GM23338 (cell line): ENCODE measurements around the gene CCN5. TPM values are rescaled to one million over a fixed set of nuclear protein-coding genes. Genes with fewer than 3 reads are reported as not detected.

ENCODE experiments used
- ATAC-seq: fragments of 200-7000 bp; cut with Tn5 transposase; 3 replicates; pipeline ENCODE4 v1.9.1; 2020
- DNase-seq: peaks from one replicate; pipeline ENCODE4 v3.0.0-alpha.2; 2015; ENCODE audit warnings: low spot score
- H2AFZ ChIP-seq: fragments of 200-600 bp; sonication (generic); 2 replicates; pipeline ENCODE4 v1.8.0; 2016; ENCODE audit warnings: antibody characterized with exemption, mild to moderate bottlenecking, moderate library complexity
- H3F3A ChIP-seq: fragments of 200-600 bp; sonication (generic); replicated peaks from 2 replicates; pipeline ENCODE4 v1.8.0; 2017; ENCODE audit warnings: antibody characterized with exemption, mixed run types, low read depth
- H3K27ac ChIP-seq: fragments of 200-600 bp; sonication (generic); 2 replicates; pipeline ENCODE4 v1.6.1; 2016; ENCODE audit warnings: low read depth
- H3K27me3 ChIP-seq: fragments of 200-600 bp; sonication (generic); 2 replicates; pipeline ENCODE4 v1.8.0; 2016; ENCODE audit warnings: mild to moderate bottlenecking, mixed run types, moderate library complexity; ENCODE audit not compliant: insufficient read depth
- H3K36me3 ChIP-seq: fragments of 200-600 bp; sonication (generic); 2 replicates; pipeline ENCODE4 v1.8.0; 2016; ENCODE audit warnings: mild to moderate bottlenecking; ENCODE audit not compliant: insufficient read depth
- H3K4me1 ChIP-seq: fragments of 200-600 bp; sonication (generic); 2 replicates; pipeline ENCODE4 v1.8.0; 2016; ENCODE audit warnings: mild to moderate bottlenecking, moderate library complexity; ENCODE audit not compliant: insufficient read depth
- H3K4me2 ChIP-seq: fragments of 200-600 bp; sonication (generic); 2 replicates; pipeline ENCODE4 v1.7.1; 2017; ENCODE audit warnings: mixed run types
- H3K4me3 ChIP-seq: fragments of 200-600 bp; sonication (generic); 2 replicates; pipeline ENCODE4 v1.6.1; 2016; ENCODE audit warnings: mixed run types
- H3K79me2 ChIP-seq: fragments of 200-600 bp; sonication (generic); replicated peaks from 2 replicates; pipeline ENCODE4 v1.8.0; 2017; ENCODE audit warnings: mild to moderate bottlenecking; ENCODE audit not compliant: insufficient read depth
- H3K9me2 ChIP-seq: fragments of 200-600 bp; sonication (generic); 2 replicates; pipeline ENCODE4 v1.8.0; 2017; ENCODE audit not compliant: insufficient read depth
- H4K20me1 ChIP-seq: fragments of 200-600 bp; sonication (generic); replicated peaks from 2 replicates; pipeline ENCODE4 v1.8.0; 2017; ENCODE audit warnings: mild to moderate bottlenecking; ENCODE audit not compliant: insufficient read depth
- H3K27ac Mint-ChIP-seq: 2 replicates; pipeline ENCODE4 v1.8.0; 2020; ENCODE audit warnings: inconsistent platforms, mild to moderate bottlenecking, moderate library complexity, mixed read lengths
- H3K27me3 Mint-ChIP-seq: 3 replicates; pipeline ENCODE4 v1.8.0; 2022; ENCODE audit warnings: low read depth, mild to moderate bottlenecking, moderate library complexity, mixed read lengths, inconsistent platforms; ENCODE audit not compliant: insufficient read depth, poor library complexity
- H3K36me3 Mint-ChIP-seq: 3 replicates; pipeline ENCODE4 v1.8.0; 2021; ENCODE audit warnings: low read depth, mild to moderate bottlenecking, inconsistent platforms, moderate library complexity, mixed read lengths
- H3K4me1 Mint-ChIP-seq: 3 replicates; pipeline ENCODE4 v1.8.0; 2020; ENCODE audit warnings: mild to moderate bottlenecking, inconsistent platforms, mixed read lengths
- H3K4me3 Mint-ChIP-seq: 3 replicates; pipeline ENCODE4 v1.8.0; 2021; ENCODE audit warnings: moderate library complexity, mild to moderate bottlenecking, inconsistent platforms, mixed read lengths
- H3K9me3 Mint-ChIP-seq: 3 replicates; pipeline ENCODE4 v1.8.0; 2020; ENCODE audit warnings: moderate library complexity, mild to moderate bottlenecking, inconsistent platforms, mixed read lengths
- CREB1 ChIP-seq: fragments of 250-450 bp; sonication (Bioruptor Pico); IDR thresholded peaks from 2 replicates; pipeline ENCODE4 v1.5.0; 2020; ENCODE audit warnings: low read depth, mild to moderate bottlenecking, moderate library complexity
- CTCF ChIP-seq, 2 experiments: fragments of 200-600 bp in 1 of 2; sonication (generic) in 1 of 2; conservative IDR thresholded peaks; 2 replicates each; pipeline versions ENCODE4 v1.5.1 to v1.6.1; 2016 to 2017; ENCODE audit warnings: antibody characterized with exemption in 2 of 2, low read depth in 2 of 2, mild to moderate bottlenecking in 2 of 2, moderate library complexity in 1 of 2
- POLR2AphosphoS5 ChIP-seq: IDR thresholded peaks from 2 replicates; pipeline ENCODE4 v1.6.1; 2016; ENCODE audit warnings: antibody characterized with exemption, low read depth
- ZNF114 ChIP-seq: fragments of 250-450 bp; sonication (Bioruptor Pico); IDR thresholded peaks from 2 replicates; pipeline ENCODE4 v1.5.0; 2020; ENCODE audit warnings: mild to moderate bottlenecking, moderate library complexity
- polyA plus RNA-seq: library from polyadenylated mRNA; unstranded; fragments of >200 nt; fragmentation: Nextera tagmentation; extraction: Ambion mirVana; gene quantifications from 2 replicates; pipeline ENCODE4 v1.2.1, GENCODE V29; 2016
- total RNA-seq: library from RNA; depleted of rRNA; stranded (reverse); fragments of >200 nt; shearing (Covaris generic); gene quantifications from 2 replicates; pipeline ENCODE4 v1.2.3, GENCODE V29; 2014
- TF ChIP-seq, protein P1 (sequence below): fragments of 250-450 bp; sonication (Bioruptor Pico); IDR thresholded peaks from 2 replicates; pipeline ENCODE4 v1.5.0; 2020; ENCODE audit warnings: mild to moderate bottlenecking, moderate library complexity

The CCN5 gene
- total and polyA plus RNA-seq, 2 experiments from 2014 or later: not detected

DNA sequence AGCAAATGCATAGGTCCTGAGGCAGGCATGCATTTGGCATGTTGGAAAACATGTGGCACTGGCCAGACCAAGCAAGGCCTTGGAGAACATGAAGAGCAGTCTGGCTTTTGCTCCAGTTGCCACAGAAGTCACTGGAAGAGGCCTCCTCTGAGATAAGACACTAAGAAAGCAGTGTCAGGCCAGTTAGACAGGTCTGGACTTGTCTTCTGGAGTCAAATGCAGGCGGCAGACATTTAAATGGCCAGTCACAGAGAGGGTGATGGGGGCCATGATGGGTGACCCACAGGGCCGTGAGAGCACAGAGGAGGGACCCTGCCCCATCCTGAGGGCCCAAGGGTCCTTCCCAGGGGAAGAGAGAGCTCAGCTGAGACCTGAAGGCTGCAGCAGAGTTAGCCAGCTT is 36.9 kb upstream of the CCN5 start:
- Histone ChIP-seq H3K79me2 (no peaks in the 10 kb centered on the region), H3K9me2 (no peaks in the 10 kb centered on the region), H3K36me3 (no peaks in the 10 kb centered on the region), H3F3A (no peaks in the 10 kb centered on the region), H3K27ac (no peak overlapping the region), H3K4me2 (no peak overlapping the region), H3K4me3 (no peak overlapping the region), H3K4me1 (no peaks in the 10 kb centered on the region), H4K20me1 (no peaks in the 10 kb centered on the region), H3K27me3 (no peaks in the 10 kb centered on the region), H2AFZ (peak overlapping the region; percentile 99)
- Mint-ChIP-seq H3K36me3 (no peaks in the 10 kb centered on the region), H3K27ac (peak overlapping the region; percentile 83; the same call in 1 of the 2 replicates), H3K27me3 (peaks cover 10% of the 10 kb centered on the region), H3K9me3 (no peaks in the 10 kb centered on the region), H3K4me1 (peaks cover 8% of the 10 kb centered on the region), H3K4me3 (no peak overlapping the region)
- no peak for ATAC-seq
- TF ChIP-seq, protein P1, sequence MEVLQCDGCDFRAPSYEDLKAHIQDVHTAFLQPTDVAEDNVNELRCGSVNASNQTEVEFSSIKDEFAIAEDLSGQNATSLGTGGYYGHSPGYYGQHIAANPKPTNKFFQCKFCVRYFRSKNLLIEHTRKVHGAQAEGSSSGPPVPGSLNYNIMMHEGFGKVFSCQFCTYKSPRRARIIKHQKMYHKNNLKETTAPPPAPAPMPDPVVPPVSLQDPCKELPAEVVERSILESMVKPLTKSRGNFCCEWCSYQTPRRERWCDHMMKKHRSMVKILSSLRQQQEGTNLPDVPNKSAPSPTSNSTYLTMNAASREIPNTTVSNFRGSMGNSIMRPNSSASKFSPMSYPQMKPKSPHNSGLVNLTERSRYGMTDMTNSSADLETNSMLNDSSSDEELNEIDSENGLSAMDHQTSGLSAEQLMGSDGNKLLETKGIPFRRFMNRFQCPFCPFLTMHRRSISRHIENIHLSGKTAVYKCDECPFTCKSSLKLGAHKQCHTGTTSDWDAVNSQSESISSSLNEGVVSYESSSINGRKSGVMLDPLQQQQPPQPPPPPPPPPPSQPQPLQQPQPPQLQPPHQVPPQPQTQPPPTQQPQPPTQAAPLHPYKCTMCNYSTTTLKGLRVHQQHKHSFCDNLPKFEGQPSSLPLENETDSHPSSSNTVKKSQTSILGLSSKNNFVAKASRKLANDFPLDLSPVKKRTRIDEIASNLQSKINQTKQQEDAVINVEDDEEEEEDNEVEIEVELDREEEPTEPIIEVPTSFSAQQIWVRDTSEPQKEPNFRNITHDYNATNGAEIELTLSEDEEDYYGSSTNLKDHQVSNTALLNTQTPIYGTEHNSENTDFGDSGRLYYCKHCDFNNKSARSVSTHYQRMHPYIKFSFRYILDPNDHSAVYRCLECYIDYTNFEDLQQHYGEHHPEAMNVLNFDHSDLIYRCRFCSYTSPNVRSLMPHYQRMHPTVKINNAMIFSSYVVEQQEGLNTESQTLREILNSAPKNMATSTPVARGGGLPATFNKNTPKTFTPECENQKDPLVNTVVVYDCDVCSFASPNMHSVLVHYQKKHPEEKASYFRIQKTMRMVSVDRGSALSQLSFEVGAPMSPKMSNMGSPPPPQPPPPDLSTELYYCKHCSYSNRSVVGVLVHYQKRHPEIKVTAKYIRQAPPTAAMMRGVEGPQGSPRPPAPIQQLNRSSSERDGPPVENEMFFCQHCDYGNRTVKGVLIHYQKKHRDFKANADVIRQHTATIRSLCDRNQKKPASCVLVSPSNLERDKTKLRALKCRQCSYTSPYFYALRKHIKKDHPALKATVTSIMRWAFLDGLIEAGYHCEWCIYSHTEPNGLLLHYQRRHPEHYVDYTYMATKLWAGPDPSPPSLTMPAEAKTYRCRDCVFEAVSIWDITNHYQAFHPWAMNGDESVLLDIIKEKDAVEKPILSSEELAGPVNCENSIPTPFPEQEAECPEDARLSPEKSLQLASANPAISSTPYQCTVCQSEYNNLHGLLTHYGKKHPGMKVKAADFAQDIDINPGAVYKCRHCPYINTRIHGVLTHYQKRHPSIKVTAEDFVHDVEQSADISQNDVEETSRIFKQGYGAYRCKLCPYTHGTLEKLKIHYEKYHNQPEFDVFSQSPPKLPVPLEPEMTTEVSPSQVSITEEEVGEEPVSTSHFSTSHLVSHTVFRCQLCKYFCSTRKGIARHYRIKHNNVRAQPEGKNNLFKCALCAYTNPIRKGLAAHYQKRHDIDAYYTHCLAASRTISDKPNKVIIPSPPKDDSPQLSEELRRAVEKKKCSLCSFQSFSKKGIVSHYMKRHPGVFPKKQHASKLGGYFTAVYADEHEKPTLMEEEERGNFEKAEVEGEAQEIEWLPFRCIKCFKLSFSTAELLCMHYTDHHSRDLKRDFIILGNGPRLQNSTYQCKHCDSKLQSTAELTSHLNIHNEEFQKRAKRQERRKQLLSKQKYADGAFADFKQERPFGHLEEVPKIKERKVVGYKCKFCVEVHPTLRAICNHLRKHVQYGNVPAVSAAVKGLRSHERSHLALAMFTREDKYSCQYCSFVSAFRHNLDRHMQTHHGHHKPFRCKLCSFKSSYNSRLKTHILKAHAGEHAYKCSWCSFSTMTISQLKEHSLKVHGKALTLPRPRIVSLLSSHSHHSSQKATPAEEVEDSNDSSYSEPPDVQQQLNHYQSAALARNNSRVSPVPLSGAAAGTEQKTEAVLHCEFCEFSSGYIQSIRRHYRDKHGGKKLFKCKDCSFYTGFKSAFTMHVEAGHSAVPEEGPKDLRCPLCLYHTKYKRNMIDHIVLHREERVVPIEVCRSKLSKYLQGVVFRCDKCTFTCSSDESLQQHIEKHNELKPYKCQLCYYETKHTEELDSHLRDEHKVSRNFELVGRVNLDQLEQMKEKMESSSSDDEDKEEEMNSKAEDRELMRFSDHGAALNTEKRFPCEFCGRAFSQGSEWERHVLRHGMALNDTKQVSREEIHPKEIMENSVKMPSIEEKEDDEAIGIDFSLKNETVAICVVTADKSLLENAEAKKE: no peak
- no peak for TF ChIP-seq CTCF (conservative IDR thresholded peaks at IDR 0.05; ENCODE audit: low read depth in 2 of 2)
- TF ChIP-seq POLR2AphosphoS5: no peak
- no peak for TF ChIP-seq ZNF114 (CRISPR knock-in tag)
- TF ChIP-seq CREB1 (CRISPR knock-in tag): no peak
- no peak for DNase-seq
